C4-2B (cell line): ENCODE data around the gene SORCS2.

ENCODE experiments used
- H3K27ac ChIP-seq: fragments of 450-650 bp; 2 replicates; pipeline ENCODE4 v1.5.1; 2017
- CTCF ChIP-seq: fragments of 450-650 bp; conservative IDR thresholded peaks from 2 replicates; pipeline ENCODE4 v1.5.1; 2017; ENCODE audit warnings: mild to moderate bottlenecking
- ZFX ChIP-seq: fragments of 450-650 bp; IDR thresholded peaks from 2 replicates; pipeline ENCODE4 v1.6.1; 2017

The SORCS2 gene

GRCh38 chr4:7281691-7282665 is 89.6 kb downstream of the SORCS2 start:
- no peak for TF ChIP-seq CTCF
- TF ChIP-seq ZFX, result no peak
- H3K27ac ChIP-seq, result no peak overlapping the region

GRCh38 chr4:7282786-7283440 is 90.6 kb downstream of the SORCS2 start:
- TF ChIP-seq CTCF, result no peak
- TF ChIP-seq ZFX, result no peak
- no peak overlapping the region for H3K27ac ChIP-seq

GRCh38 chr4:7285244-7286094 is 93.1 kb downstream of the SORCS2 start:
- TF ChIP-seq ZFX (no peak), CTCF (no peak)
- H3K27ac ChIP-seq, result no peak overlapping the region

GRCh38 chr4:7286170-7286569 is 93.8 kb downstream of the SORCS2 start:
- H3K27ac ChIP-seq, result no peak overlapping the region
- TF ChIP-seq ZFX, result no peak

- no peak overlapping the region for H3K27ac ChIP-seq
- no peak for TF ChIP-seq CTCF
- TF ChIP-seq ZFX, result no peak
These were observed 94.5 kb downstream of the SORCS2 start for GRCh38 chr4:7286798-7287197.

- TF ChIP-seq ZFX (no peak), CTCF (no peak)
- H3K27ac ChIP-seq, result no peak overlapping the region
These were observed 95.1 kb downstream of the SORCS2 start for GRCh38 chr4:7287274-7287917.

- TF ChIP-seq ZFX (no peak), CTCF (no peak)
These were observed 95.6 kb downstream of the SORCS2 start for GRCh38 chr4:7287918-7288280.

More at GRCh38 chr4:7287918-7288280, 95.6 kb downstream of the SORCS2 start:
- no peak overlapping the region for H3K27ac ChIP-seq
